K562 (cell line): Measurements from ENCODE around the gene KRT4. TPM values are rescaled to one million over a fixed set of nuclear protein-coding genes. Genes with fewer than 3 reads are reported as not detected.

Experiments
- C11orf30 ChIP-seq: fragments of 450-650 bp; IDR thresholded peaks from 2 replicates; pipeline ENCODE4 v1.6.1; 2016; ENCODE audit warnings: low read depth, mild to moderate bottlenecking
- CHD1 ChIP-seq: fragments of 200-600 bp; sonication (generic); IDR thresholded peaks from one replicate; pipeline ENCODE4 v1.6.1; 2012; ENCODE audit warnings: mild to moderate bottlenecking, moderate library complexity, low read length, inconsistent platforms
- MAFF ChIP-seq: IDR thresholded peaks from 2 replicates; pipeline ENCODE4 v1.6.1; 2012; ENCODE audit warnings: low read length, improper control_type of control experiment
- MEIS2 ChIP-seq: fragments of 450-650 bp; IDR thresholded peaks from 2 replicates; pipeline ENCODE4 v1.6.1; 2014; ENCODE audit warnings: mild to moderate bottlenecking; ENCODE audit not compliant: partially characterized antibody
- PYGO2 ChIP-seq: fragments of 450-650 bp; IDR thresholded peaks from 2 replicates; pipeline ENCODE4 v1.6.1; 2016; ENCODE audit warnings: mild to moderate bottlenecking, missing genetic modification characterization, moderate library complexity, missing compliant biosample characterization
- RBFOX2 ChIP-seq: fragments of 200-400 bp; formaldehyde crosslinking; IDR thresholded peaks from 2 replicates; pipeline ENCODE4 v1.6.1; 2017; ENCODE audit warnings: low read depth, mild to moderate bottlenecking, low read length, moderate library complexity
- RCOR1 ChIP-seq, 2 experiments: IDR thresholded peaks; 2 replicates each; pipeline ENCODE4 v1.6.1; 2012; ENCODE audit warnings: low read depth in 2 of 2, low read length in 2 of 2, borderline replicate concordance in 1 of 2, improper control_type of control experiment in 1 of 2
- SETDB1 ChIP-seq: IDR thresholded peaks from one replicate; pipeline ENCODE4 v1.6.1; 2012; ENCODE audit warnings: low read length, control low read depth, inconsistent platforms
- ZBED1 ChIP-seq: IDR thresholded peaks from 2 replicates; pipeline ENCODE4 v1.6.1; 2014
- ZFP36 ChIP-seq: fragments of 150-350 bp; IDR thresholded peaks from 2 replicates; pipeline ENCODE4 v1.6.1; 2018; ENCODE audit warnings: low read length, low read depth; ENCODE audit not compliant: partially characterized antibody
- ZNF347 ChIP-seq: fragments of 450-650 bp; formaldehyde crosslinking; IDR thresholded peaks from 2 replicates; pipeline ENCODE4 v1.4.0; 2020; ENCODE audit warnings: low read depth, mild to moderate bottlenecking, moderate library complexity
- polyA plus RNA-seq, 8 experiments: library from polyadenylated mRNA; depleted of rRNA in 4 of 8; stranded (reverse) in 5 of 8; unstranded in 3 of 8; fragments of >200 nt; fragmentation: Nextera tagmentation in 2 of 8; fragmentation: Illumina TruSeq in 1 of 8; extraction: Ambion mirVana in 2 of 8; extraction: Trizol in 1 of 8; gene quantifications; 2 replicates each; pipeline versions ENCODE4 v1.2.1 to v1.2.3, GENCODE V29; 2011 to 2014; ENCODE audit warnings: inconsistent platforms in 1 of 8, missing spikeins in 1 of 8
- total RNA-seq, 7 experiments: library from RNA; depleted of rRNA in 6 of 7; stranded (reverse); fragments of >200 nt in 6 of 7; fragmentation: Illumina TruSeq in 2 of 7; extraction: Trizol in 2 of 7; gene quantifications; 2 replicates each; pipeline versions ENCODE4 v1.2.1 to v1.2.3, GENCODE V29; 2011 to 2021; ENCODE audit warnings: low replicate concordance in 1 of 7
- TF ChIP-seq, protein P1 (sequence below): fragments of 250-450 bp; sonication (Bioruptor Pico); IDR thresholded peaks from 2 replicates; pipeline ENCODE4 v1.4.0; 2020; ENCODE audit warnings: mild to moderate bottlenecking, moderate library complexity
- TF ChIP-seq, protein P2 (sequence below): fragments of 200-800 bp; sonication (Bioruptor generic); IDR thresholded peaks from 2 replicates; pipeline ENCODE4 v1.6.1; 2017; ENCODE audit warnings: missing genetic modification characterization, missing compliant biosample characterization
- TF ChIP-seq, protein P3 (sequence below): sonication (generic); formaldehyde crosslinking; IDR thresholded peaks from 2 replicates; pipeline ENCODE4 v1.8.1; 2023; ENCODE audit warnings: mild to moderate bottlenecking, missing genetic modification reagents
- TF ChIP-seq, protein P4 (sequence below), 2 experiments: IDR thresholded peaks in 1 of 2; conservative IDR thresholded peaks in 1 of 2; 2 replicates each; pipeline ENCODE4 v1.6.1; 2016; ENCODE audit warnings: low read depth in 2 of 2, mild to moderate bottlenecking in 1 of 2, missing compliant biosample characterization in 1 of 2, missing genetic modification characterization in 1 of 2, moderate library complexity in 1 of 2
- TF ChIP-seq, protein P5 (sequence below): fragments of 450-650 bp; formaldehyde crosslinking; conservative IDR thresholded peaks from 2 replicates; pipeline ENCODE4 v1.4.0; 2022; ENCODE audit warnings: mild to moderate bottlenecking, missing genetic modification characterization

The KRT4 gene
- total and polyA plus RNA-seq, 9 of the 15 experiments (the other 6 are each of a cell fraction or from before 2014, with no cell fraction given), result not detected

GRCh38 chr12:52798003-52798670 is 15.8 kb downstream of the KRT4 start (continued):
- TF ChIP-seq, protein P1, sequence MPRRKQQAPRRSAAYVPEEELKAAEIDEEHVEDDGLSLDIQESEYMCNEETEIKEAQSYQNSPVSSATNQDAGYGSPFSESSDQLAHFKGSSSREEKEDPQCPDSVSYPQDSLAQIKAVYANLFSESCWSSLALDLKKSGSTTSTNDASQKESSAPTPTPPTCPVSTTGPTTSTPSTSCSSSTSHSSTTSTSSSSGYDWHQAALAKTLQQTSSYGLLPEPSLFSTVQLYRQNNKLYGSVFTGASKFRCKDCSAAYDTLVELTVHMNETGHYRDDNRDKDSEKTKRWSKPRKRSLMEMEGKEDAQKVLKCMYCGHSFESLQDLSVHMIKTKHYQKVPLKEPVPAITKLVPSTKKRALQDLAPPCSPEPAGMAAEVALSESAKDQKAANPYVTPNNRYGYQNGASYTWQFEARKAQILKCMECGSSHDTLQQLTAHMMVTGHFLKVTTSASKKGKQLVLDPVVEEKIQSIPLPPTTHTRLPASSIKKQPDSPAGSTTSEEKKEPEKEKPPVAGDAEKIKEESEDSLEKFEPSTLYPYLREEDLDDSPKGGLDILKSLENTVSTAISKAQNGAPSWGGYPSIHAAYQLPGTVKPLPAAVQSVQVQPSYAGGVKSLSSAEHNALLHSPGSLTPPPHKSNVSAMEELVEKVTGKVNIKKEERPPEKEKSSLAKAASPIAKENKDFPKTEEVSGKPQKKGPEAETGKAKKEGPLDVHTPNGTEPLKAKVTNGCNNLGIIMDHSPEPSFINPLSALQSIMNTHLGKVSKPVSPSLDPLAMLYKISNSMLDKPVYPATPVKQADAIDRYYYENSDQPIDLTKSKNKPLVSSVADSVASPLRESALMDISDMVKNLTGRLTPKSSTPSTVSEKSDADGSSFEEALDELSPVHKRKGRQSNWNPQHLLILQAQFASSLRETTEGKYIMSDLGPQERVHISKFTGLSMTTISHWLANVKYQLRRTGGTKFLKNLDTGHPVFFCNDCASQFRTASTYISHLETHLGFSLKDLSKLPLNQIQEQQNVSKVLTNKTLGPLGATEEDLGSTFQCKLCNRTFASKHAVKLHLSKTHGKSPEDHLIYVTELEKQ (CRISPR knock-in tag), result no peak
- no peak for TF ChIP-seq RBFOX2
- peak; percentile 69 for TF ChIP-seq C11orf30
- TF ChIP-seq PYGO2 (tag), result no peak
- TF ChIP-seq ZNF347 (CRISPR knock-in tag), result no peak
- no peak for TF ChIP-seq ZBED1
- TF ChIP-seq, protein P2, sequence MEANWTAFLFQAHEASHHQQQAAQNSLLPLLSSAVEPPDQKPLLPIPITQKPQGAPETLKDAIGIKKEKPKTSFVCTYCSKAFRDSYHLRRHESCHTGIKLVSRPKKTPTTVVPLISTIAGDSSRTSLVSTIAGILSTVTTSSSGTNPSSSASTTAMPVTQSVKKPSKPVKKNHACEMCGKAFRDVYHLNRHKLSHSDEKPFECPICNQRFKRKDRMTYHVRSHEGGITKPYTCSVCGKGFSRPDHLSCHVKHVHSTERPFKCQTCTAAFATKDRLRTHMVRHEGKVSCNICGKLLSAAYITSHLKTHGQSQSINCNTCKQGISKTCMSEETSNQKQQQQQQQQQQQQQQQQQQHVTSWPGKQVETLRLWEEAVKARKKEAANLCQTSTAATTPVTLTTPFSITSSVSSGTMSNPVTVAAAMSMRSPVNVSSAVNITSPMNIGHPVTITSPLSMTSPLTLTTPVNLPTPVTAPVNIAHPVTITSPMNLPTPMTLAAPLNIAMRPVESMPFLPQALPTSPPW (CRISPR knock-in tag), result no peak
- TF ChIP-seq, protein P3, sequence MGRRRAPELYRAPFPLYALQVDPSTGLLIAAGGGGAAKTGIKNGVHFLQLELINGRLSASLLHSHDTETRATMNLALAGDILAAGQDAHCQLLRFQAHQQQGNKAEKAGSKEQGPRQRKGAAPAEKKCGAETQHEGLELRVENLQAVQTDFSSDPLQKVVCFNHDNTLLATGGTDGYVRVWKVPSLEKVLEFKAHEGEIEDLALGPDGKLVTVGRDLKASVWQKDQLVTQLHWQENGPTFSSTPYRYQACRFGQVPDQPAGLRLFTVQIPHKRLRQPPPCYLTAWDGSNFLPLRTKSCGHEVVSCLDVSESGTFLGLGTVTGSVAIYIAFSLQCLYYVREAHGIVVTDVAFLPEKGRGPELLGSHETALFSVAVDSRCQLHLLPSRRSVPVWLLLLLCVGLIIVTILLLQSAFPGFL, result no peak
- TF ChIP-seq, protein P4, sequence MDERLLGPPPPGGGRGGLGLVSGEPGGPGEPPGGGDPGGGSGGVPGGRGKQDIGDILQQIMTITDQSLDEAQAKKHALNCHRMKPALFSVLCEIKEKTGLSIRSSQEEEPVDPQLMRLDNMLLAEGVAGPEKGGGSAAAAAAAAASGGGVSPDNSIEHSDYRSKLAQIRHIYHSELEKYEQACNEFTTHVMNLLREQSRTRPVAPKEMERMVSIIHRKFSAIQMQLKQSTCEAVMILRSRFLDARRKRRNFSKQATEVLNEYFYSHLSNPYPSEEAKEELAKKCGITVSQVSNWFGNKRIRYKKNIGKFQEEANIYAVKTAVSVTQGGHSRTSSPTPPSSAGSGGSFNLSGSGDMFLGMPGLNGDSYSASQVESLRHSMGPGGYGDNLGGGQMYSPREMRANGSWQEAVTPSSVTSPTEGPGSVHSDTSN (CRISPR knock-in tag; IDR thresholded peaks at IDR 0.05; ENCODE audit: low read depth), result no peak
- TF ChIP-seq, protein P4 (tag; conservative IDR thresholded peaks at IDR 0.05; ENCODE audit: low read depth), result peak; percentile 44; the same call in 1 of the 2 replicates
- TF ChIP-seq CHD1, result no peak
- TF ChIP-seq MAFF, result peak; percentile 62; the same call in 1 of the 2 replicates
- no peak for TF ChIP-seq ZFP36
- peak; percentile 60 for TF ChIP-seq MEIS2
- peak in 1 of 2 experiments; percentile 6; a peak in 1 of 4 replicates for TF ChIP-seq RCOR1 (IDR thresholded peaks at IDR 0.05; ENCODE audit: borderline replicate concordance in 1 of 2, low read depth in 2 of 2, low read length in 2 of 2)
- TF ChIP-seq SETDB1, result no peak
- TF ChIP-seq, protein P5, sequence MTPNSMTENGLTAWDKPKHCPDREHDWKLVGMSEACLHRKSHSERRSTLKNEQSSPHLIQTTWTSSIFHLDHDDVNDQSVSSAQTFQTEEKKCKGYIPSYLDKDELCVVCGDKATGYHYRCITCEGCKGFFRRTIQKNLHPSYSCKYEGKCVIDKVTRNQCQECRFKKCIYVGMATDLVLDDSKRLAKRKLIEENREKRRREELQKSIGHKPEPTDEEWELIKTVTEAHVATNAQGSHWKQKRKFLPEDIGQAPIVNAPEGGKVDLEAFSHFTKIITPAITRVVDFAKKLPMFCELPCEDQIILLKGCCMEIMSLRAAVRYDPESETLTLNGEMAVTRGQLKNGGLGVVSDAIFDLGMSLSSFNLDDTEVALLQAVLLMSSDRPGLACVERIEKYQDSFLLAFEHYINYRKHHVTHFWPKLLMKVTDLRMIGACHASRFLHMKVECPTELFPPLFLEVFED (CRISPR knock-in tag), result no peak
